ENCODE results near the gene RMC1. TPM values are rescaled to one million over a fixed set of nuclear protein-coding genes. Genes with fewer than 3 reads are reported as not detected.
A peak's percentile ranks its signal among the peaks of the same experiment; 100 is the strongest.

RMC1 gene
- total and polyA plus RNA-seq, 12 donors, result 10.2 to 61.7 (median 24.4) TPM

DNA sequence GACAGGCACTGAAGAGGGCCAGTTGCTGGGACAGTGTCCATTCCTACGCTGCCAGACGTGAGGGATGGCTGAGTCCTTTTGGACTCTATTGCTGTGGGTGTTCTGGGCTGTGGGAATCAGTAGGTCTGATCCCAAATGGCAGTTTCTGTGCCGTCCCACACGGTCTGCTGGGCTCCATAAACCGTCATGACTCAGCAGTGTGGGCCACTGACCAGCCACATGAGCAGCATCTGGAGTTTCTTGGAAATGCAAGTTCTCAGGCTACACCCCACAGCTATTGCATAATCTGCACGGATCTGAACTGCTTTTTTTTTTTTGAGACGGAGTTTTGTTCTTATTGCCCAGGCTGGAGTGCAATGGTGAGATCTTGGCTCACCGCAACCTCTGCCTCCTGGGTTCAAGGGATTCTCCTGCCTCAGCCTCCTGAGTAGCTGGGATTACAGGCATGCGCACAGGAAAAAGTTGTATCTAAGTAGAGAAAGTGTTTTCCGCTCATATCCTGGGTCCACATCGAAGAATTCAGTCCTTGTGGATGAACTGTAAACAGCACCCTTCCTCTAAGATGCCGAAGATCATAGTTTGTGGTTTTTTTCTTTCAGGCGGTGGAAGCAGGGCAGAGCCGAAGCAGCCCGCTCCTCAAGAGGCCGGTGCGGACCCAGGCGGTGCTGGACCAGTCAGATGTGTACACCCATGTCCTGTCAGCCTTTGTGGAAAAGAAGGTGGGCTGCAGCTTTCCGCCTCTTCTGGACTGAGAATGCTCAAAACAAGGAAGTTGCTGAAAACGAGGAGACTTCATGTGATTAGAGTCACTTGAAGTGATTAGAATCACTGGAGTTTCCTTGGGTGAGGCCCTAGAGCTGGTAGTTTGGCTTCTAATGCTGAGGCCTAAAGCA, 25.5 kb downstream of the RMC1 start:
- TF ChIP-seq POLR2A (IDR thresholded peaks at IDR 0.05), result no peak
- TF ChIP-seq, protein P1, sequence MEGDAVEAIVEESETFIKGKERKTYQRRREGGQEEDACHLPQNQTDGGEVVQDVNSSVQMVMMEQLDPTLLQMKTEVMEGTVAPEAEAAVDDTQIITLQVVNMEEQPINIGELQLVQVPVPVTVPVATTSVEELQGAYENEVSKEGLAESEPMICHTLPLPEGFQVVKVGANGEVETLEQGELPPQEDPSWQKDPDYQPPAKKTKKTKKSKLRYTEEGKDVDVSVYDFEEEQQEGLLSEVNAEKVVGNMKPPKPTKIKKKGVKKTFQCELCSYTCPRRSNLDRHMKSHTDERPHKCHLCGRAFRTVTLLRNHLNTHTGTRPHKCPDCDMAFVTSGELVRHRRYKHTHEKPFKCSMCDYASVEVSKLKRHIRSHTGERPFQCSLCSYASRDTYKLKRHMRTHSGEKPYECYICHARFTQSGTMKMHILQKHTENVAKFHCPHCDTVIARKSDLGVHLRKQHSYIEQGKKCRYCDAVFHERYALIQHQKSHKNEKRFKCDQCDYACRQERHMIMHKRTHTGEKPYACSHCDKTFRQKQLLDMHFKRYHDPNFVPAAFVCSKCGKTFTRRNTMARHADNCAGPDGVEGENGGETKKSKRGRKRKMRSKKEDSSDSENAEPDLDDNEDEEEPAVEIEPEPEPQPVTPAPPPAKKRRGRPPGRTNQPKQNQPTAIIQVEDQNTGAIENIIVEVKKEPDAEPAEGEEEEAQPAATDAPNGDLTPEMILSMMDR (IDR thresholded peaks at IDR 0.05), result no peak
- 81 to 87% (median 83%) methylated on average over 18 to 20 of the region's 20 CpGs for WGBS, 4 donors
- H3K4me3 ChIP-seq, result no peak overlapping the region
- peaks cover 0 to 95% of the 10 kb centered on the region in 2 donors for H3K36me3 ChIP-seq (replicated peaks in 1 of 2)
- H3K27me3 ChIP-seq, result no peaks in the 10 kb centered on the region
- peak in 4 of 7 donors; percentile 31 to 63 (median 50) for DNase-seq
- intact Hi-C loops (cut with DNase I), result no loop called here
- H3K27ac ChIP-seq, result peak overlapping the region in 2 of 5 donors; percentile 39 to 51
- no peaks in the 10 kb centered on the region for H3K9me3 ChIP-seq (replicated peaks in 1 of 3)
- no peaks in the 10 kb centered on the region for H3K4me1 ChIP-seq (replicated peaks in 1 of 2)

DNA sequence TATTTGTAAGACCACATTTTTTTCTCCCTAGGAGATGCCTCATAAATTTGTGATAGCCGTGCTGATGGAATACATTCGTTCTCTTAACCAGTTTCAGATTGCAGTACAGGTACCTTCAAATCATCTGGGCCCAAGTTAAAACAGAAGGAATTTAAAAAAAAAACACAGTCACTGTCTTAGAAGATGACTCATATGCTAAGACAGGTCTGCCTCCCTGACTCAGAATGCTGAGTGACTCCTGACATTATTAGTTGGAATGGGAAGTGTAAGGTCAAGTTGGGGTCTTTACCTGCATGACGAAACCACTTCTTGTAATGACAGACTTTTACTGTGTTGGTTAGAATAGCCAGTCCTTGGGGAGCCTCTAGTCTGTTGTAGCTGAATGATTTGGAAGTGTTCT, 26.3 kb downstream of the RMC1 start:
- no peak for TF ChIP-seq POLR2A (IDR thresholded peaks at IDR 0.05)
- TF ChIP-seq, protein P1 (IDR thresholded peaks at IDR 0.05), result no peak
- WGBS, 4 donors, result 71 to 78% (median 75%) methylated on average over 3 of the region's 3 CpGs
- H3K4me3 ChIP-seq, result no peak overlapping the region
- intact Hi-C loops (cut with DNase I), result no loop called here
- peak overlapping the region in 1 of 5 donors; percentile 39 for H3K27ac ChIP-seq
- no peaks in the 10 kb centered on the region for H3K27me3 ChIP-seq
- H3K4me1 ChIP-seq (replicated peaks in 1 of 2), result no peaks in the 10 kb centered on the region
- H3K36me3 ChIP-seq (replicated peaks in 1 of 2), result peaks cover 0 to 95% of the 10 kb centered on the region in 2 donors
- DNase-seq, result no peak
- no peaks in the 10 kb centered on the region for H3K9me3 ChIP-seq (replicated peaks in 1 of 3)

DNA sequence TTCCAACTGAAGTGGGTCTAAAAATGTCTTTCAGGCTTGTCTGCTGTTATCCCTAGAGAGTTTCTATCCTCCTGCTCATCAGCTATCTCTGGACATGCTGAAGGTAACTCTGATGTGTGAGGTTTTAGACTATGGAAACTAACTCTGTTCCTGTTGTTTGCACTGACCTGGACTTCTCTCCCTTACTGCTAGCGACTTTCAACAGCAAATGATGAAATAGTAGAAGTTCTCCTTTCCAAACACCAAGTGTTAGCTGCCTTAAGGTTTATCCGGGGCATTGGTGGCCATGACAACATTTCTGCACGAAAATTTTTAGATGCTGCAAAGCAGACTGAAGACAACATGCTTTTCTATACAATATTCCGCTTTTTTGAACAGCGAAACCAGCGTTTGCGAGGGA, 26.9 kb downstream of the RMC1 start:
- no peaks in the 10 kb centered on the region for H3K9me3 ChIP-seq (replicated peaks in 1 of 3)
- no peaks in the 10 kb centered on the region for H3K4me1 ChIP-seq (replicated peaks in 1 of 2)
- H3K4me3 ChIP-seq, result no peak overlapping the region
- intact Hi-C loops (cut with DNase I), result no loop called here
- TF ChIP-seq, protein P1 (IDR thresholded peaks at IDR 0.05), result no peak
- no peak for TF ChIP-seq POLR2A (IDR thresholded peaks at IDR 0.05)
- H3K27ac ChIP-seq, result peak overlapping the region in 1 of 5 donors; percentile 39
- peaks cover 0 to 98% of the 10 kb centered on the region in 2 donors for H3K36me3 ChIP-seq (replicated peaks in 1 of 2)
- WGBS, 4 donors, result 83 to 88% (median 85%) methylated on average over 7 of the region's 7 CpGs
- no peak for DNase-seq
- no peaks in the 10 kb centered on the region for H3K27me3 ChIP-seq

DNA sequence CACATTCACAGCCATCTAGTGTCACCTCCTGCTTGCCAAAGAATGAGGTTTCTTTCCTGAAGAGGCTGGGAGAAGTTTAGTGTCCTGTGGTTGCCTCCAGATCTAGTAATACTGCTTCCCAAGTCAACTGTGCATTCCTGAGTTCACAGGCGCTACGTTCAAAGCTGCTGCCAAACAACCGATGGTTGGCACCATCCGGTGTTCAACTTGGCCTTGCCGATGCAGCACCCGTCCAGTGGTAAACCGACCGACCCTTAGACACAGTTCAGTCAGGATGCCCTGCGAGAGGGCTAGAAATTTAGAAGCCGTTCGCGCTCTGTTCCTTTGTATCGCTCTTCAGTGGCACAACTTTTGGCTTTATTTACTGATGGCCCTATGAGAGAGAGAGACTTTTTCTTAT, 28.6 kb downstream of the RMC1 start:
- Histone ChIP-seq H3K4me1 (replicated peaks in 1 of 2) (no peaks in the 10 kb centered on the region), H3K36me3 (replicated peaks in 1 of 2) (peaks cover 0 to 99% of the 10 kb centered on the region in 2 donors), H3K27ac (no peak overlapping the region), H3K27me3 (no peaks in the 10 kb centered on the region), H3K9me3 (replicated peaks in 1 of 3) (no peaks in the 10 kb centered on the region), H3K4me3 (no peak overlapping the region)
- no peak for DNase-seq
- 92 to 98% (median 96%) methylated on average over 13 of the region's 13 CpGs for WGBS, 4 donors
- intact Hi-C loops (cut with DNase I), result no loop called here
- TF ChIP-seq, protein P1 (IDR thresholded peaks at IDR 0.05), result no peak
- no peak for TF ChIP-seq POLR2A (IDR thresholded peaks at IDR 0.05)
